ENCODE measurements around the gene PPIA.
"Not testable (repeated sequence)": the region's sequence is repeated elsewhere in the genome, so short reads cannot be mapped to it uniquely, and the experiment has no call there.

PPIA gene

GRCh38 chr7:44843440-44843839, 47.0 kb downstream of the PPIA start:
- DNase-seq, result not testable (repeated sequence)

GRCh38 chr7:44845451-44845850, 49.0 kb downstream of the PPIA start:
- DNase-seq, result no peak

GRCh38 chr7:44846390-44846789, 49.9 kb downstream of the PPIA start:
- DNase-seq, result not testable (repeated sequence)

- no peak for DNase-seq
Measured at GRCh38 chr7:44846816-44847508, 50.5 kb downstream of the PPIA start.

- peak; percentile 89 for DNase-seq
Measured at GRCh38 chr7:44847509-44847919, 51.0 kb downstream of the PPIA start.

- DNase-seq, result peak; percentile 100
Measured at GRCh38 chr7:44847920-44848634, 51.6 kb downstream of the PPIA start, which contains the start of gene H2AZ2. H2AZ2 (minus strand) TSS chr7:44848087; CDS start chr7:44847971, 116 bp downstream.

GRCh38 chr7:44849259-44849884, 52.9 kb downstream of the PPIA start:
- no peak for DNase-seq

- no peak for DNase-seq
Measured at GRCh38 chr7:44849885-44850544, 53.5 kb downstream of the PPIA start.

GRCh38 chr7:44852590-44852989, 56.1 kb downstream of the PPIA start:
- no peak for DNase-seq

Data from NCI-H146 (cell line).